Measurements from ENCODE around the gene PRKAA1.
"Not testable (repeated sequence)": the region's sequence is repeated elsewhere in the genome, so short reads cannot be mapped to it uniquely, and the experiment has no call there.

The PRKAA1 gene

GRCh38 chr5:40825461-40826043 is 27.4 kb upstream of the PRKAA1 start:
- not testable (repeated sequence) for DNase-seq (ENCODE audit: low spot score)

DNA sequence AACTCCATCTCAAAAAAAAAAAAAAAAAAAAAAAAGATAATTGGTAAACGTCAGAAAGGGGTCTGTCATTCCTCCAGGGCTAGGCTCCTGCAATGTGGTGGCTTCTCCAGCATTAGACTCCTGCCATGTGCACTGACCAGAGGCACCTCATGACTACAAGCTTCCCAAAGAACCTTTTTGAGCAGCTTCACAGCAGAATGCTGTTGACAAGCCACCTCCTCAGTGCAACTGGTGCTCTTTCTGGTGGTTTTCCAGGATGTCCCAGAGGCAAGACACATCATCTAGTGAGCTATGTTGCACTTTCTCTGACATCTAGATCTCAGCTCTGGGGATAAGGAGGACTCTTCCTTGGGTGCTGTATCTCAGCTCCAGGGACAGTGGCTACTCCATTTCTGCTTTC is 25.3 kb upstream of the PRKAA1 start:
- no peak for DNase-seq (ENCODE audit: low spot score)

DNA sequence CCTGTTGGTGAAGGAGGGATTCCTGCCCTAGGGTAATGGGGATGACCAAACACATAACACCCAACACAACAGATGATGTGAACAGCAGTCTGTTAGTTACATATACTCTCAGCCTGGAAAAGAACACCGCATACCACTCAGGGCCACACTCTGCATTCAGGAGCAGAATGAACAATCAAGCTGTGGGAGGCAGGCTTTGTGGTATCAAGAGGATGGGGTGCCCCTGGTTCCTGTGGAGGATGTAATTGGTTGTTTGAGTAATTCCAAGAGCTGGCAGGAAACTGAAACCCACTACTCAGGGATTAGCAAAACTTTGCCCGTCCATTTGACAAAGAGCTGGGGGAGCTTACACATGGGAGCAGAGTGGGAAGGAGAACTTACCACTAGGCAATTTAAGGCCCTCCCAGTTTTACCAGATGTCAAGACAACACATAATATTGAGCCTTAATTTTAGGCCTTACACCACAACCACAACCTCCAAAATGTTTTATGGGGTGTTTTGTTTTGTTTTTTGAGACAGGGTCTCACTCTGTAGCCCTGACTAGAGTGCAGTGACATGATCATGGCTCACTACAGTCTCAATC is 15.6 kb upstream of the PRKAA1 start:
- no peak for DNase-seq (ENCODE audit: low spot score)

DNA sequence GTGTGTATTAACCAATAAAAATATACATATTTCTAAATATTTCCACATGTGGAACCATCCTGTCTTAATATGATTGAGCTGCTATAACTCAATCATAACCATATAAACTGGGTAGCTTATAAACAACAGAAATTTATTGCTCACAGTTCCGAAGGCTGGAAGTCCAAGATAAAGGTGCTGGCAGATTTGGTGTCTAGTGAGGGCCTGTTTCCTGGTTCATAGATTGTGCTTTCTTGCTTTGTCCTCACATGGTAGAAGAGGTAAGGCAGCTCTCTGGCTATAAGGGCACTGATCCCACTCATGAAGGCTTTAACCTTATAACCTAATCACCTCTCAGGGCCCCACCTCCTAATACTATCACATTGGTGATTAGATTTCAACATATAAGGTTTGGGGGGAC is 14.0 kb upstream of the PRKAA1 start:
- DNase-seq (ENCODE audit: low spot score) = no peak

GRCh38 chr5:40801771-40802562 is 3.8 kb upstream of the PRKAA1 start:
- peak; percentile 47 for DNase-seq (ENCODE audit: low spot score)

GRCh38 chr5:40799258-40799657 is 1.1 kb upstream of the PRKAA1 start:
- peak; percentile 22 for DNase-seq (ENCODE audit: low spot score)

DNA sequence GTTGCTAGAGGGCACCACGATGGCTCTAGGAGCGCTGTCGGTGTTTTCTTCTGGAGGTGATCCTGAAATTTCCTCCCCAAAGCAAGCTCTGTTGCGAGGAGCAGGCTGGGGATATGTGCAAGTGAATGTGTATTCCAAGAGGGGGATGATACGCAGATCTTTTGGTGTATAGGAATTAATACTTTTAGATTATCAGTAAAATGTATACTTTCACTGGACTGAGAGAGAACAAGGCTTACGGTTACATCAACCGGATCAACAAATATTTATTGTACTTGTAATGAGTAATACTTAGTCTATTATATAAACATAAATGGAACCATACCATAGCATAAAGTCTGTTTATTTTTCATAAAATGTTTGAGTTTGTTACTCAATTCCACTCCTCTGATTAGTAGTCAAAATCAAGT is 632 bp upstream of the PRKAA1 start:
- DNase-seq (ENCODE audit: low spot score) = peak; percentile 14

- peak; percentile 82 for DNase-seq (ENCODE audit: low spot score)
These were observed 732 bp downstream of the PRKAA1 start for GRCh38 chr5:40797273-40798011.

GRCh38 chr5:40796487-40796889 is 1.7 kb downstream of the PRKAA1 start:
- no peak for DNase-seq (ENCODE audit: low spot score)

- DNase-seq (ENCODE audit: low spot score) = not testable (repeated sequence)
These were observed 3.3 kb downstream of the PRKAA1 start for GRCh38 chr5:40794877-40795276.

GRCh38 chr5:40794340-40794739 is 3.8 kb downstream of the PRKAA1 start:
- DNase-seq (ENCODE audit: low spot score) = not testable (repeated sequence)

GRCh38 chr5:40792691-40793090 is 5.5 kb downstream of the PRKAA1 start:
- DNase-seq (ENCODE audit: low spot score) = not testable (repeated sequence)

DNA sequence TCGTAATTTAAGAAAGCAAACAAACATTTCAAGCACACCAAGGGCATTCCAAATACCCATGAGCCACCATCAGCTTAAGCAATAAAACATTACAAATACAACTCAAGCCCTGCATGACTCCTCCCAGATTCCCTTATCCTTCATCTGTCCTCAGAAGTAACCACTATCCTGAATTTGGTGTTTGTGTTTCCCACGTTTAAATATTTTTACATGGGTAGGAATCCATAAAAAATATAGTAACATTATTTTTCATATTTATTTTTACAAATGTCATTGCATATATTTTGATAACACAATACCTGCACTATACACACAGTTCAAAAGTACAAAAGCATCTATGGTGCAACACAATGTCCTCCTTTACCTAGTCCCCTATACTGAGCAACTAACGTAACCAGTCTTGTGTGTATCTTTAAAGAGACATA is 6.4 kb downstream of the PRKAA1 start:
- no peak for DNase-seq (ENCODE audit: low spot score)

DNA sequence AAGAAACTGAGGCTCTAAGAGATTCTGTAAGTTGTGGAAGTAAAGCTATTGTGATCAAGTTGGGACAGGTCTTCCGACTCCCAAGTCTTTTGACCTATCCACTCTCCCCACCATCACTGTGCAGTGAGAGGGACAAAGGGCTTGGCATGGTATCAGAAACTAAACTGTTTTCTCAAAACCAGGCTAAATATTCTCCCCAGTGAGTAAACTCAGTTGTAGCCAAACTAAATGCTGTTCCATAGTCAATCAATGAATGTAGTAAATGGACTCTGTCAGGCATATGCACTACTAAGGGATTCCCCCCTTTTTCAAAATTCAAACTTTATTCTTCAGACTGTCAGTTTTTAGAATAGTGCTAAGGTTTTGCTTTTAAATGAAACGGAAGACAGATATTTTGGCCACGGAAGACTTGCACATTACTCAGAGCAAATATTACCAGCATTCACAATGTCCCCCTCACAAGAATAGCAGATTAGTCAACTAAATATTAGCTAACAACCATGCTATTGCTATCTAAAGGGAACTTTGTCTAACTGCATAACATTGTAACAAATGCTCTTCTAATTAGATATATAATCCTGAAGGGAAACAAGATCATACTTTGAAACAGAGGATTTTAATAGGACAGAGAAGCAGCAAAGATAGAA is 7.1 kb downstream of the PRKAA1 start:
- no peak for DNase-seq (ENCODE audit: low spot score)

DNA sequence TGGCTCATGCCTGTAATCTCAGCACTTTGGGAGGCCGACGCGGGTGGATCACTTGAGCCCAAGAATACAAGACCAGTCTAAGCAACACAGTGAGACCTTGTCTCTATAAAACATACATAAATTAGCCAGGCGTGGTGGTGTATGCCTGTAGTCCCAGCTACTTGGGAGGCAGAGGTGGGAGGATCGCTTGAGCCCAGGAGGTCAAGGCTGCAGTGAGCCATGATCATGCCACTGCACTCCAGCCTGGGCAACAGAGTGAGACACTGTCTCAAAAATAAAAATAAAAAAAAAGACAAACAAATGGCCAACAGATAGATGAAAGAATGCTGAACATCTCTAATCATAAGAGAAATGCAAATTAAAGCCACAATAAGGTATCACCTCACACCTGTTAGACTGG is 9.2 kb downstream of the PRKAA1 start:
- not testable (repeated sequence) for DNase-seq (ENCODE audit: low spot score)

DNA sequence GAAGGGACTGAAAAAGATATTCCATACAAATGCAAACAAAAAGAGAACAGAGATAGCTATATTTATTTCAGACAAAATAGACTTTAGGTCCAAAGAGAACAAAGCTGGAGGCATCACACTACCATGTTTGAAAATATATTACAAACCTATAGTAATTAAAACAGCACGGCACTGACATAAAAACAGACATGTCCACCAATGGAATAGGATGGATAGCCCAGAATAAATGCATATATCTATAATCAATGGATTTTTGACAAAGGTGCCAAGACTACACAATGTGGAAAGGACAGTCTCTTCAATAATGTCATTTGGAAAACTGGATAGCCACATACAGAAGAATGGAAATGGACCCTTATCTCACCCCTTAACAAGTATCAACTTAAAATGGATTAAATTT is 10.2 kb downstream of the PRKAA1 start:
- DNase-seq (ENCODE audit: low spot score) = no peak

DNA sequence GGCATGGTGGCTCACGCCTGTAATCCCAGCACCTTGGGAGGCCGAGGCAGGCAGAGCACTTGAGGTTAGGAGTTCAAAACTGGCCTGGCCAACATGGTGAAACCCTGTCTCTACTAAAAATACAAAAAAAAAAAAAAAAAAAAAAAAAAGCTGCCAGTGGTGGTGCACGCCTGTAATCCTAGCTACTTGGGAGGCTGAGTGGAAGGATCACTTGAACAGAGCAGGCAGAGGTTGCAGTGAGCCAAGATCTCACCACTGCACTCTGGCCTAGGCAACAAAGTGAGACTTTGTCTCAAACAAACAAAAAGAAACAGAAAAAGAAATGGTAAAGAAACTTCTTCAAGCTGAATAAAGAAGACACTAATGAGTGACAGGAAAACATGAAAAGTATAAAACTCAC is 11.5 kb downstream of the PRKAA1 start:
- DNase-seq (ENCODE audit: low spot score) = not testable (repeated sequence)

GRCh38 chr5:40784916-40785315 is 13.3 kb downstream of the PRKAA1 start:
- no peak for DNase-seq (ENCODE audit: low spot score)

GRCh38 chr5:40784027-40784653 is 14.0 kb downstream of the PRKAA1 start:
- no peak for DNase-seq (ENCODE audit: low spot score)

DNA sequence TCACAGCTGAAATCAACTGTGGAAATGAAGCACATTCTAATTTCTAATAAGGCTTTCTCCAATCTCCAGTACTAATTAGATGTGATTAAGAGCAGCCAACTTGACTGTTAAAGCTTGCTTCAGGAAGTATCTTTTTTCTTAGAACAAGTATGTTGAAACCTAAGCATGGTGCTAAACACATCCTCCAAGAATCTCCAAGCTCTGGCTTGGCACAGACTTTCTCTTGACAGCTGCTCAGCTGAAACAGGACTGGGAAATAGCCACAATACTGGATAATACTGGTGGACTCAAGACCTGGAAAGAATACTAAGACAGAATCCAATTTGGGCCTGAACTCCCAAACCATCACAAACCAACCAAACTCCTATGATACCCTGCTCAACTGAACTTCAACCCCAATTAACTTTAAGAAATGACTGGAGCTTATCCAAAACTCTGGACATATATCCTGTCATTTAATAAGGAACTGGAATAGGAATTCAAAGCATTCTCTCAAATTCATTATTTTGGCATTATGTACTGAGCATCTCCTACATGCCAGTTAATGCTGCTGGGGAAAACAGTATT is 16.2 kb downstream of the PRKAA1 start:
- DNase-seq (ENCODE audit: low spot score) = no peak

DNA sequence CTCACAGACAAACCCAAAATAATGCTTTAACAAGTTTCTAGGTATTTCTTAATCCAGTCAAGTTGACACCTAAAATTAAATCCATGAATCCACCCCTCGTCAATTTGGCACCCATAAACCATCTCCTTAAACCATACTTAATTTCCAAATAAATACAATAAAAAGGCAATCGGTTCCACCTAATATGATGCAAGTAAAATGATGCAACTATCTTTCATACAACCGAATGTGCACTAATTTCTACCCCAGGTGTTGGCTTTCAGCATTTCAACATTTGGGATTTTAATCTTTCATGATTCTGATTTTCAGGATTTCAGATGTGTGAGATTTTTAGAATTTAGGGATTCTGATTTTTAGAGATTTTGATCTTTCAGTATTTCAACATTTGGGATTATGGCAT is 17.3 kb downstream of the PRKAA1 start:
- no peak for DNase-seq (ENCODE audit: low spot score)

All from hematopoietic multipotent progenitor cell treated with erythropoietin and hydrocortisone succinate and interleukin-3 and kit ligand, for 17 days (in vitro differentiated cells).